HG02884 (cell line): ENCODE measurements around the gene HSD11B1L.
A peak's percentile ranks its signal among the peaks of the same experiment; 100 is the strongest.

Experiments
- ATAC-seq: cut with Tn5 transposase; IDR thresholded peaks from one replicate; pipeline ENCODE4 v1.9.1; 2021; ENCODE audit warnings: mild to moderate bottlenecking, moderate library complexity; ENCODE audit not compliant: unreplicated experiment

HSD11B1L gene

GRCh38 chr19:5680437-5681368, at the start of gene HSD11B1L, which contains the start of gene MICOS13:
Gene HSD11B1L, plus strand, starts transcription at chr19:5681027. Its CDS starts 3,806 bp downstream, at chr19:5684833.
Gene MICOS13, minus strand, starts transcription at chr19:5680516. Its CDS starts 30 bp downstream, at chr19:5680486.
- ATAC-seq, result peak; percentile 91

GRCh38 chr19:5631567-5632240, 49.1 kb upstream of the HSD11B1L start:
- ATAC-seq, result no peak

DNA sequence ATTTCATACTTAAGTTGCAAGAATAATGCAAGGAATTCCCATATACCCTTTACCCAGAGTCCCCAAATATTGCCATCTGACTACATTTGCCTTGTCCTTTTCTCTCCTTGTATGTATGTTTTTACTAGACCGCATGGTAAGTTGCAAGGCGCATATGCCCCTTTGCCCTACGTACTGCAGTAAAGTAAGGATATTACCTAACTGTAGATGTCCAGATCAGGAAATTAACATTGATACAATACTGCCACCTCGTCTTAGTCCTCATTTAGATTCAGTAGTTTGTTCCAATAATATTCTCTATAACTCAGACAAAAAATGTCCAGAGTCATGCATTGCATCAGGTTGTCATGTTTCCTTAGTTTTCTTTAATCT, 48.6 kb upstream of the HSD11B1L start:
- ATAC-seq, result no peak

DNA sequence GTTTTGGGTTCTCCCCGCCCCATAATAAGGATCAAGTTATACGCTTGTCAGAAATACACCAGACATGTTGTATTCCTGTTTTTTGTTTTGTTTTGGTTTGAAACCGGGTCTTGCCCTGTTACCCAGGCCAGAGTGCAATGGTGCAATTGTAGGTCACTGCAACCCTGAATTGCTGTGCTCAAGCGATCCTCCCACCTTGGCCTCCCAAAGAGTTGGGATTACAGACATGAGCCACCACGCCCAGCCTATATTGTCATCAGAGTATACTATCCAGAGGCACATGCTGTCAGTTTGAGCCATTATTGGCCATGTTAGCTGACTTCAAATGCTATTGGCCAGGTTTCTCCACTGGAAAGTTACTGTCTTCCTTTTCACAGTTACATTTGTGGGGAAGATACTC, 48.2 kb upstream of the HSD11B1L start:
- no peak for ATAC-seq

GRCh38 chr19:5635427-5635826, 45.4 kb upstream of the HSD11B1L start:
- ATAC-seq, result no peak

- ATAC-seq, result no peak
Measured at GRCh38 chr19:5637971-5638370, 42.9 kb upstream of the HSD11B1L start.

GRCh38 chr19:5641171-5641570, 39.7 kb upstream of the HSD11B1L start:
- ATAC-seq, result no peak

GRCh38 chr19:5642204-5642603, 38.6 kb upstream of the HSD11B1L start:
- ATAC-seq, result no peak

- no peak for ATAC-seq
Measured at GRCh38 chr19:5643060-5643459, 37.8 kb upstream of the HSD11B1L start.

GRCh38 chr19:5644037-5644436, 36.8 kb upstream of the HSD11B1L start:
- no peak for ATAC-seq

DNA sequence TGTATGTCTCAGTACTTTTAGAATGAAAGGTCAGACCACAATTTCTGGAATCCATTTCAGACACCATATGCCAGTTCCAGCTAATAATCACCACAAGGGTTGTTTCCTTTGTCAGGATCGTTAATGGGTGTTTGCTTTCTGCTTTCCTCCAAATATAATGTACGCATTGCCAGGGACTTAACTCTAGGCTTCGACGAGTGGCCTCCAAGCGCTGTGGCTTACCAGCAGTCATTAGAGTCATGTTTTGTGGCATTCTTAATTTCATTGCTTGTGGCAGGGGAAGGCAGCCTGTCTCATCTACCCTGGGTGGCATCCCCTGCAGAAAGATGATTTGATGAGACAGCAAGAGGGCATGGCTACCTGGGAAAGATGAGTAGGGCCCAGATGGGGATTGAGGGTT, 35.4 kb upstream of the HSD11B1L start:
- ATAC-seq, result no peak

DNA sequence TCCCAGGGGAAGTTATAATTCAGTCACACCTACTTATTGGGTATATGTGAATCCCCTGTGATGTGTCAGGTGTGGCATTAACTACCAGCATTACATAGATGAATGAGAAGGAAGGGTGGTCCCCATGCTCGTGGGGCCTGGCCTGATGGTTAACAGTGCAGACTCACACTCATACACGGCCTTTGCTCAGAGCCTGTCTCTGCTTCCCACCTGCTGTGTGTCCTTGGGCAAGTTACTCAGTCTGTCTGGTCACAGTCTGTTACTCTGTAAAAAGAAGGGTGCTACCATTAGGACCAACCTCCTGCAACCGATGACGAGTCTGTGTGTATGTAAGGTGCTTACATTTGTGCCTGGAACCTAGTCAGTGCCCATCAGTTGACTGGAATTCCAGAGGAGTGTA, 34.1 kb upstream of the HSD11B1L start:
- ATAC-seq, result no peak

- no peak for ATAC-seq
Measured at GRCh38 chr19:5648464-5648863, 32.4 kb upstream of the HSD11B1L start.

- ATAC-seq, result no peak
Measured at GRCh38 chr19:5651361-5651760, 29.5 kb upstream of the HSD11B1L start.

DNA sequence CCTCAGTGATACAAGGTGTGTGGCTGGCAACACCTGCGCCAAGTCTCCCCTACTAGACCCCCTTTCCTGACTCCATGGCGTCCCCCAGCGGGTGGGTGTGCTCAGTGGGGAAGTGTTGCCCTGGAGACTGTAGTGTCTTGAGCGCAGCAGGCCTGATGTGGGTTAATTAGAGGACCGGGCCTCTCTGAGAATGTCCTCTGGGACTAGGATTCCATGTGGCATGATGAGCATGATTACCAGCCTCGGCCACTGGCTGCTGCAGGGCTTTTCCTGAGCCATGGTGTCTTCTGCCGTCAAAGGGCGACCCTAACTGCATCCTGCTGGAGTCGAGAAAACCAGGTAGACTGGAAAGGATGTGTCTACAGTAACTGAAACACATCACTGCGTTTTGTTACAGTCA, 28.6 kb upstream of the HSD11B1L start:
- ATAC-seq, result no peak

GRCh38 chr19:5654931-5655330, 25.9 kb upstream of the HSD11B1L start:
- no peak for ATAC-seq

- no peak for ATAC-seq
Measured at GRCh38 chr19:5655412-5655811, 25.4 kb upstream of the HSD11B1L start.

DNA sequence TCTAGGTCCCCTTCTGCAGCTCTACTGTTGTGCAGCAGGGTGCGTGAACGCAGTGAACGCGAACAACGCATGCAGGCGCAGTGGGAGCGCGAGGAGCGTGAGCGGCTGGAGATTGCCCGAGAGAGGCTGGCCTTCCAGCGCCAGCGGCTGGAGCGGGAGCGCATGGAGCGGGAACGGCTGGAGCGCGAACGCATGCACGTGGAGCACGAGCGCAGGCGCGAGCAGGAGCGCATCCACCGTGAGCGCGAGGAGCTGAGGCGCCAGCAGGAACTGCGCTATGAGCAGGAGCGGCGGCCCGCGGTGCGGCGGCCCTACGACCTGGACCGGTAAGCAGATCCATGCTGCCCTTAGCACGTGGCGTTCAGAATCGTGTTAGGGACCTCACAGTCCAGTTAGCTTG, 19.3 kb upstream of the HSD11B1L start:
- no peak for ATAC-seq

- ATAC-seq, result no peak
Measured at GRCh38 chr19:5663904-5664303, 16.9 kb upstream of the HSD11B1L start.

DNA sequence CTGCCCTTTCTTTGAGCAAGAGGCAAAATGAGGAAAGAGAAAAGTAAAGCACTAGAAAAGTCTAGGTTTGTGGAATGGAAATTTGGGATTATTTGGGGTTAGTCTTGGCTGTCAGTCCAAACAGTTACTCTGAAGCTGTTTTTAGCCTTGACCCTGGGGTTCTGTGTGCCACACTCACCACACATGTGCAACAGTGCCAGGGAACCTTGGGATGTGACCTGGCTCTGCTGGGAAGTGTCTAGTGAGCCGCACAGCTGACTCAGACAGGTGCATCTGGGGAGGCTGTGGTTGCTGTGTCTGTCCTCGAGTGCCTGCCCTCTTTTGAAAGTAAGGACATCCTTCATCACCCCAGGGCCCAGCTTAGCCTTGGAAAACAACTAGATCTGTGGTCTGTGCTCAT, 16.3 kb upstream of the HSD11B1L start:
- ATAC-seq, result no peak

GRCh38 chr19:5665781-5666513, 14.9 kb upstream of the HSD11B1L start:
- ATAC-seq, result no peak
